GM12874 (cell line): Measurements from ENCODE around the gene VMAC.

ENCODE experiments used
- CTCF ChIP-seq: IDR thresholded peaks from 2 replicates; pipeline ENCODE4 v1.5.1; 2011; ENCODE audit warnings: low read depth, mild to moderate bottlenecking, control low read depth, low read length, moderate library complexity; ENCODE audit not compliant: insufficient read depth

VMAC gene

GRCh38 chr19:5897189-5897969 is 7.3 kb upstream of the VMAC start:
- 0 out of 2 replicates have a peak, but pooled peaks have one; percentile 23 for TF ChIP-seq CTCF

- TF ChIP-seq CTCF = no peak
Observed at GRCh38 chr19:5899728-5900526, 4.7 kb upstream of the VMAC start.

GRCh38 chr19:5900976-5901375 is 3.7 kb upstream of the VMAC start:
- no peak for TF ChIP-seq CTCF

DNA sequence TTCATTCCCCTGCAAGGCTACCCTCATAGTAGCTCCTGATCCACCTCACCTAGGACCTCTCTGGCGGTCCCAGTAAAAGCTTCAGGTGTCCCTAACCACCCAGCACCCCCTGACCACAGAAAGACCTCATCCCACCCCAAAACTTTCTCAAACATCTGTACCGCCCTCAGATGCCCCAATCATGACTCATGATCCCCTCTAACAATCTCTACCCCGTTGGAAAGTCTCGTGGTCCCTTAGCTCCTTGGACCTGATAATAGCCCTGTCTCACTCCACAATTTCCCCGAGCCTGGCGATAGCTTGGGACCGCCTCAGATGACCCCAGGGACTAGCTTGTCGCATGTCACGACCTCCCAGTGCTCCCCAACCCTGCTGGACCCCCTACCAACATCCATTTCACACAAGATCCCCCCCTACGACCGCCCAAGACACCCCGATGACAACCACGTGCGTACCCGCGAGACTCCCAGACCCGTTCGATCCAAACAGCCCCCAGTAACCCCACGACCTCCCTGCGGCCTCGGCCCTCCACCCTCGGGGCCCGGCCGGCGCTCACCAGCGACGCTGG is 1.5 kb upstream of the VMAC start:
- TF ChIP-seq CTCF = no peak

GRCh38 chr19:5903624-5904351 is 884 bp upstream of the VMAC start, which contains the start of gene NDUFA11:
NDUFA11 (minus strand) TSS chr19:5903790; CDS start chr19:5903708, 82 bp downstream.
- TF ChIP-seq CTCF = no peak

DNA sequence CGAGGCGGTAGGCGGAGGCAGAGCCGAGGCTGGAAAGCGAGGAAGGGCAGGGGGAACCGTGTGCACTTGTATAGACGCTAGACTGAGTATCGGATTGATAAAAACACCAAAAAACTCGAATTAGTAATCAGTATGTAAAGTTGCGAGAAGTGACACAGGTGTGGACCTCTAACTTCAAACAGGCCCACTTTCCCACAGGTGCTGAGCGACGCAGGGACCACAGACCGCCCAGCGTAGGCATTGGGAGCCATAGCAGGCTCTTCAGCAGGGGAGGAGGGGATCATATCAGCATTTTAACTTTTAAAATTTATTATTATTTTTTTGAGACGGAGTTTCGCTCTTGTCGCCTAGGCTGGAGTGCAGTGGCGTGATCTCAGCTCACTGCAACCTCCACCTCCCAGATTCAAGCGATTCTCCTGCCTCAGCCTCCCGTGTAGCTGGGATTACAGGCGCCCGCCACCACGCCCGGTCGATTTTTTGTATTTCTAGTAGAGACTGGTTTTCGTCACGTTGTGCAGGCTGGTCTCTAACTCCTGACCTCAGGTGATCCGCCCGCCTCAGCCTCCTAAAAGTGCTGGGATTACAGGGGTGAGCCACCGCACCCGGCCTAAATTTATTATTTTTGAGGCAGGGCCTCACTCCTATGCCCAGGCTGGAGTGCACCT is 574 bp downstream of the VMAC start:
- TF ChIP-seq CTCF = no peak

DNA sequence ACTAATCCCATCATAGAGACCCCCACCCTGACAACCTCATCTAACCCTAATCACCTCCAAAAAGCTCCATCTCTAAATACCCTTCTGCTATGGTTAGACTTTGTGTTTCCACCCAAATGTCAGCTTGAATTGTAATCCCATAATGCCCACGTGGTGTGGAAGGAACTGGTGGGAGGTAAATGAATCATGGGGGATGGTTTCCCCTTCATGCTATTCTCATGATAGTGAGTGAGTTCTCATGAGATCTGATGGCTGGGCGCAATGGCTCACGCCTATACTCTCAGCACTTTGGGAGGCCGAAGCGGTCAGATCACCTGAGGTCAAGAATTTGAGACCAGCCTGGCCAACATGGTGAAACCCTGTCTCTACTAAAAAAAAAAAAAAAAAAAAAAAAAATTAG is 2.6 kb downstream of the VMAC start:
- no peak for TF ChIP-seq CTCF
